Hepatocyte (in vitro differentiated cells): Measurements from ENCODE around the gene CDC42BPB. TPM values are rescaled to one million over a fixed set of nuclear protein-coding genes. Genes with fewer than 3 reads are reported as not detected.
A peak's percentile ranks its signal among the peaks of the same experiment; 100 is the strongest.

Experiments used
- DNase-seq: peaks from one replicate; pipeline ENCODE4 v3.0.0-alpha.2; 2016; ENCODE audit warnings: low spot score
- H2AFZ ChIP-seq: fragments of 200-600 bp; sonication (generic); 2 replicates; pipeline ENCODE4 v1.6.0; 2016; ENCODE audit warnings: antibody characterized with exemption, mild to moderate bottlenecking
- H3K27ac ChIP-seq: fragments of 200-600 bp; sonication (generic); 2 replicates; pipeline ENCODE4 v1.5.1; 2016; ENCODE audit warnings: mild to moderate bottlenecking
- H3K27me3 ChIP-seq: fragments of 200-600 bp; sonication (generic); 2 replicates; pipeline ENCODE4 v1.6.1; 2016
- H3K36me3 ChIP-seq: fragments of 200-600 bp; sonication (generic); replicated peaks from 2 replicates; pipeline ENCODE4 v1.5.1; 2016; ENCODE audit warnings: low read depth; ENCODE audit not compliant: insufficient read depth
- H3K4me1 ChIP-seq: fragments of 200-600 bp; sonication (generic); 2 replicates; pipeline ENCODE4 v1.5.1; 2016; ENCODE audit warnings: mild to moderate bottlenecking, moderate library complexity; ENCODE audit not compliant: insufficient read depth
- H3K4me2 ChIP-seq: fragments of 200-600 bp; sonication (generic); 2 replicates; pipeline ENCODE4 v1.6.0; 2016
- H3K4me3 ChIP-seq: fragments of 200-600 bp; sonication (generic); 2 replicates; pipeline ENCODE4 v1.5.1; 2016; ENCODE audit warnings: mild to moderate bottlenecking
- H3K79me2 ChIP-seq: fragments of 200-600 bp; sonication (generic); 2 replicates; pipeline ENCODE4 v1.6.0; 2017; ENCODE audit warnings: mild to moderate bottlenecking
- H3K9me2 ChIP-seq: fragments of 200-600 bp; sonication (generic); replicated peaks from 2 replicates; pipeline ENCODE4 v1.6.0; 2017; ENCODE audit warnings: mild to moderate bottlenecking; ENCODE audit not compliant: insufficient read depth
- H3K9me3 ChIP-seq: fragments of 200-600 bp; sonication (generic); 2 replicates; pipeline ENCODE4 v1.5.1; 2016; ENCODE audit warnings: low read depth, mild to moderate bottlenecking
- H4K20me1 ChIP-seq: fragments of 200-600 bp; sonication (generic); 2 replicates; pipeline ENCODE4 v1.6.0; 2016; ENCODE audit warnings: mild to moderate bottlenecking; ENCODE audit not compliant: insufficient read depth, poor library complexity, severe bottlenecking
- CTCF ChIP-seq: fragments of 200-600 bp; sonication (generic); IDR thresholded peaks from 2 replicates; pipeline ENCODE4 v1.5.1; 2016; ENCODE audit warnings: antibody characterized with exemption, mild to moderate bottlenecking; ENCODE audit not compliant: poor library complexity
- EZH2 ChIP-seq: fragments of 200-600 bp; sonication (generic); IDR thresholded peaks from 2 replicates; pipeline ENCODE4 v1.6.1; 2016; ENCODE audit warnings: antibody characterized with exemption, mild to moderate bottlenecking, borderline replicate concordance
- EZH2phosphoT487 ChIP-seq: fragments of 200-600 bp; sonication (generic); IDR thresholded peaks from one replicate; pipeline ENCODE4 v1.6.1; 2018; ENCODE audit warnings: antibody characterized with exemption, mild to moderate bottlenecking, low read depth, moderate library complexity; ENCODE audit not compliant: unreplicated experiment, severe bottlenecking
- WGBS: methylation state at CpG from one replicate; pipeline ENCODE4 v1.1.6; 2016; ENCODE audit warnings: low lambda C conversion rate; ENCODE audit errors: missing lambda C conversion rate; 5-methylcytosine and 5-hydroxymethylcytosine counted together
- polyA plus RNA-seq: library from polyadenylated mRNA; unstranded; fragments of >200 nt; fragmentation: Nextera tagmentation; extraction: Ambion mirVana; gene quantifications from 2 replicates; pipeline ENCODE4 v1.2.1, GENCODE V29; 2016
- total RNA-seq: library from RNA; depleted of rRNA; stranded (reverse); fragments of >200 nt; gene quantifications from 2 replicates; pipeline ENCODE4 v1.2.3, GENCODE V29; 2014

Gene CDC42BPB
- total and polyA plus RNA-seq, 2 experiments from 2014 or later: 10.2 to 60.6 TPM

GRCh38 chr14:103078860-103079587 lies 21.7 kb upstream of the CDC42BPB start:
- no peak overlapping the region for H3K4me3 ChIP-seq
- H3K27ac ChIP-seq: no peak overlapping the region
- TF ChIP-seq EZH2: no peak
- TF ChIP-seq EZH2phosphoT487: no peak
- TF ChIP-seq CTCF: no peak
- H3K36me3 ChIP-seq: no peaks in the 10 kb centered on the region
- peaks cover 14% of the 10 kb centered on the region for H3K4me1 ChIP-seq
- no peak overlapping the region for H3K4me2 ChIP-seq
- H3K27me3 ChIP-seq: peaks cover 2% of the 10 kb centered on the region
- no peaks in the 10 kb centered on the region for H3K9me2 ChIP-seq
- H4K20me1 ChIP-seq: no peaks in the 10 kb centered on the region
- H2AFZ ChIP-seq: no peak overlapping the region
- H3K9me3 ChIP-seq: no peaks in the 10 kb centered on the region
- no peak for DNase-seq
- 84% methylated on average over 11 of the region's 11 CpGs for WGBS
- H3K79me2 ChIP-seq: no peaks in the 10 kb centered on the region

GRCh38 chr14:103078420-103078749 lies 21.0 kb upstream of the CDC42BPB start:
- H3K4me2 ChIP-seq: no peak overlapping the region
- H3K36me3 ChIP-seq: no peaks in the 10 kb centered on the region
- H3K4me1 ChIP-seq: peaks cover 14% of the 10 kb centered on the region
- no peaks in the 10 kb centered on the region for H4K20me1 ChIP-seq
- peak; percentile 95 for DNase-seq
- no peaks in the 10 kb centered on the region for H3K9me2 ChIP-seq
- H3K27me3 ChIP-seq: no peaks in the 10 kb centered on the region
- H3K9me3 ChIP-seq: no peaks in the 10 kb centered on the region
- peak; percentile 73 for TF ChIP-seq CTCF
- no peak for TF ChIP-seq EZH2phosphoT487
- TF ChIP-seq EZH2: no peak
- H3K79me2 ChIP-seq: no peaks in the 10 kb centered on the region
- H3K4me3 ChIP-seq: no peak overlapping the region
- WGBS: 11% methylated on average over 9 of the region's 9 CpGs
- no peak overlapping the region for H2AFZ ChIP-seq
- no peak overlapping the region for H3K27ac ChIP-seq

GRCh38 chr14:103074729-103075367 lies 17.5 kb upstream of the CDC42BPB start:
- H3K4me3 ChIP-seq: peak overlapping the region; percentile 1
- H3K4me2 ChIP-seq: peak overlapping the region; percentile 84
- TF ChIP-seq EZH2phosphoT487: no peak
- no peak for TF ChIP-seq EZH2
- no peak for TF ChIP-seq CTCF
- H3K27ac ChIP-seq: peak overlapping the region; percentile 63
- no peaks in the 10 kb centered on the region for H4K20me1 ChIP-seq
- H3K27me3 ChIP-seq: no peaks in the 10 kb centered on the region
- no peaks in the 10 kb centered on the region for H3K9me3 ChIP-seq
- H2AFZ ChIP-seq: peak overlapping the region; percentile 73
- WGBS: 30% methylated on average over 16 of the region's 21 CpGs
- no peaks in the 10 kb centered on the region for H3K79me2 ChIP-seq
- peaks cover 16% of the 10 kb centered on the region for H3K4me1 ChIP-seq
- H3K9me2 ChIP-seq: no peaks in the 10 kb centered on the region
- no peaks in the 10 kb centered on the region for H3K36me3 ChIP-seq
- DNase-seq: peak; percentile 75
